ENCODE measurements around the gene HCRT. TPM values are rescaled to one million over a fixed set of nuclear protein-coding genes. Genes with fewer than 3 reads are reported as not detected.
A peak's percentile ranks its signal among the peaks of the same experiment; 100 is the strongest.

Gene HCRT
- total and polyA plus RNA-seq, 7 donors, result not detected

GRCh38 chr17:42180411-42180921 lies 4.8 kb downstream of the HCRT start:
- Histone ChIP-seq H3K9me3 (no peaks in the 10 kb centered on the region), H3K27ac (no peak overlapping the region), H3K4me3 (peak overlapping the region; percentile 53), H3K27me3 (ENCODE audit: insufficient read depth in 3 of 3, low read length in 2 of 3) (peaks cover 0 to 32% (median 7%) of the 10 kb centered on the region in 3 donors), H3K36me3 (ENCODE audit: insufficient read depth in 1 of 2, low read depth in 1 of 2) (no peaks in the 10 kb centered on the region), H3K4me1 (peaks cover 18% of the 10 kb centered on the region)
- no peak for TF ChIP-seq CTCF (IDR thresholded peaks at IDR 0.05)
- no peak for DNase-seq
- no peak for ATAC-seq
- 1 to 2% (median 2%) methylated on average over 29 to 33 of the region's 33 CpGs for WGBS, 3 donors
- intact Hi-C loops (cut with DNase I), result loop anchor here in 1 of 2 donors (5.0 kb wide), 1 partner anchor 53 kb away; no protein-coding TSS in a partner anchor

GRCh38 chr17:42179911-42180410 lies 5.3 kb downstream of the HCRT start:
- intact Hi-C loops (cut with DNase I), result loop anchor here in 1 of 2 donors (5.0 kb wide), 1 partner anchor 53 kb away; no protein-coding TSS in a partner anchor
- peaks cover 0 to 32% (median 7%) of the 10 kb centered on the region in 3 donors for H3K27me3 ChIP-seq (ENCODE audit: insufficient read depth in 3 of 3, low read length in 2 of 3)
- no peak for TF ChIP-seq CTCF (IDR thresholded peaks at IDR 0.05)
- peaks cover 16% of the 10 kb centered on the region for H3K4me1 ChIP-seq
- H3K4me3 ChIP-seq, result no peak overlapping the region
- H3K36me3 ChIP-seq (ENCODE audit: insufficient read depth in 1 of 2, low read depth in 1 of 2), result no peaks in the 10 kb centered on the region
- ATAC-seq, result peak in 3 of 4 donors; percentile 34 to 45 (median 40)
- H3K27ac ChIP-seq, result no peak overlapping the region
- H3K9me3 ChIP-seq, result no peaks in the 10 kb centered on the region
- DNase-seq, result peak; percentile 41 to 72
- WGBS, 3 donors, result 8 to 11% (median 9%) methylated on average over 17 to 20 of the region's 20 CpGs

GRCh38 chr17:42179335-42179734 lies 5.9 kb downstream of the HCRT start:
- intact Hi-C loops (cut with DNase I), result no loop called here
- Histone ChIP-seq H3K4me1 (peaks cover 10% of the 10 kb centered on the region), H3K36me3 (ENCODE audit: insufficient read depth in 1 of 2, low read depth in 1 of 2) (no peaks in the 10 kb centered on the region), H3K27ac (no peak overlapping the region), H3K27me3 (ENCODE audit: insufficient read depth in 3 of 3, low read length in 2 of 3) (peaks cover 0 to 32% (median 7%) of the 10 kb centered on the region in 3 donors), H3K9me3 (no peaks in the 10 kb centered on the region), H3K4me3 (no peak overlapping the region)
- no peak for TF ChIP-seq CTCF (IDR thresholded peaks at IDR 0.05)
- no peak for ATAC-seq
- no peak for DNase-seq
- 18 to 31% (median 28%) methylated on average over 1 of the region's 1 CpG for WGBS, 3 donors

- Histone ChIP-seq H3K36me3 (ENCODE audit: insufficient read depth in 1 of 2, low read depth in 1 of 2) (no peaks in the 10 kb centered on the region), H3K27ac (no peak overlapping the region), H3K27me3 (ENCODE audit: insufficient read depth in 3 of 3, low read length in 2 of 3) (peaks cover 0 to 32% (median 7%) of the 10 kb centered on the region in 3 donors), H3K4me3 (no peak overlapping the region), H3K4me1 (peaks cover 7% of the 10 kb centered on the region), H3K9me3 (no peaks in the 10 kb centered on the region)
- no peak for ATAC-seq
- TF ChIP-seq CTCF (IDR thresholded peaks at IDR 0.05), result no peak
- intact Hi-C loops (cut with DNase I), result no loop called here
- DNase-seq, result no peak
- WGBS, 3 donors, result 24 to 37% (median 32%) methylated on average over 14 of the region's 14 CpGs
These were observed 6.4 kb downstream of the HCRT start for GRCh38 chr17:42178817-42179216.

- no peak overlapping the region for H3K27ac ChIP-seq
- H3K36me3 ChIP-seq (ENCODE audit: insufficient read depth in 1 of 2, low read depth in 1 of 2), result no peaks in the 10 kb centered on the region
- no peak for DNase-seq
- intact Hi-C loops (cut with DNase I), result no loop called here
- no peak for TF ChIP-seq CTCF (IDR thresholded peaks at IDR 0.05)
- H3K27me3 ChIP-seq (ENCODE audit: insufficient read depth in 3 of 3, low read length in 2 of 3), result peaks cover 0 to 32% (median 7%) of the 10 kb centered on the region in 3 donors
- H3K4me1 ChIP-seq, result peaks cover 3% of the 10 kb centered on the region
- H3K9me3 ChIP-seq, result no peaks in the 10 kb centered on the region
- no peak overlapping the region for H3K4me3 ChIP-seq
- 85 to 88% (median 87%) methylated on average over 2 of the region's 2 CpGs for WGBS, 3 donors
- ATAC-seq, result no peak
These were observed 7.6 kb downstream of the HCRT start for GRCh38 chr17:42177684-42178083.

Measured in psoas muscle (tissue), 8 donors.